Measurements from ENCODE around the gene ACADS. TPM values are rescaled to one million over a fixed set of nuclear protein-coding genes. Genes with fewer than 3 reads are reported as not detected.
A peak's percentile ranks its signal among the peaks of the same experiment; 100 is the strongest.

Gene ACADS
- total RNA-seq, 1 experiment from 2014 or later: 11.0 TPM

DNA sequence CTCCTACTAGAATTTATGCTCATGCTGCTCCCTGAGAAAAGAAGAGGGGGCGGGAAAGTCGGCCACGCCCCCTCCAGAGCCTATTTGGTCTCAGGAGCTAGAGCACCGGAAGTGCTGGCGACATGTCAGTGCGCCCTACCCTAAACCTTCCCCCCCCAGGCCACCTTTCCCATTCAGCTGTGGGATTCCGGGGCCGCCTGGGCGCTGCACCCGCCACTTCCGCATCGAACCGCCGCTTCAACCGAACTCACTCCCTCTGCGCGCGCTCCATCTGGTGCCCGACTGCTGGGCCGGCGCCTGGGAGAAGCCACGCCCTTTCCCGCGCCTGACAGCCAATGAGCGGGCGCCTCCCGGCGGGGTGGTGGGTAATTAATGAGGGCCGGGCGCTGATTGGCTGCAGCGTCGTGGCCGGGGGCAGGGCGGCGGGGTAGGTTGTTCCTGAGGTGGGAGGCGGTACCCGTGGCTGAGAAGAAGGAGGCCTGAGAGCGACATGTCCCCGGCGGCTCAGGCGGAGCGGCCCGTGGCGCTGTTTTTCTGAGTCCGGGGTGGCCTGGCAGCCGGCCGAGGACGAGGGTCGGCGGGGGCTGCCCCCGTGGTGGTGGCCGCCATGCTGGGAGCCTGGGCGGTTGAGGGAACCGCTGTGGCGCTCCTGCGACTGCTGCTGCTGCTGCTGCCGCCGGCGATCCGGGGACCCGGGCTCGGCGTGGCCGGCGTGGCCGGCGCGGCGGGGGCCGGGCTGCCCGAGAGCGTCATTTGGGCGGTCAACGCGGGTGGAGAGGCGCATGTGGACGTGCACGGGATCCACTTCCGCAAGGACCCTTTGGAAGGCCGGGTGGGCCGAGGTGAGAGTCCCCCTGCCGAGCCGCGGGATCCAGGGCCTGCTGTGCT, 38.7 kb upstream of the ACADS start, which contains the start of gene MLEC (continued):
- TF ChIP-seq, protein P1, sequence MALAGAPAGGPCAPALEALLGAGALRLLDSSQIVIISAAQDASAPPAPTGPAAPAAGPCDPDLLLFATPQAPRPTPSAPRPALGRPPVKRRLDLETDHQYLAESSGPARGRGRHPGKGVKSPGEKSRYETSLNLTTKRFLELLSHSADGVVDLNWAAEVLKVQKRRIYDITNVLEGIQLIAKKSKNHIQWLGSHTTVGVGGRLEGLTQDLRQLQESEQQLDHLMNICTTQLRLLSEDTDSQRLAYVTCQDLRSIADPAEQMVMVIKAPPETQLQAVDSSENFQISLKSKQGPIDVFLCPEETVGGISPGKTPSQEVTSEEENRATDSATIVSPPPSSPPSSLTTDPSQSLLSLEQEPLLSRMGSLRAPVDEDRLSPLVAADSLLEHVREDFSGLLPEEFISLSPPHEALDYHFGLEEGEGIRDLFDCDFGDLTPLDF (CRISPR knock-in tag; IDR thresholded peaks at IDR 0.05): 0 out of 2 replicates have a peak, but pooled peaks have one; percentile 55
- no peak for TF ChIP-seq NR1H2 (CRISPR knock-in tag; IDR thresholded peaks at IDR 0.05)
- no peak for TF ChIP-seq MLX (CRISPR knock-in tag; IDR thresholded peaks at IDR 0.05)
- TF ChIP-seq CREM (CRISPR knock-in tag; IDR thresholded peaks at IDR 0.05): no peak
- TF ChIP-seq IRF2 (CRISPR knock-in tag; IDR thresholded peaks at IDR 0.05; ENCODE audit: borderline replicate concordance, low read depth): no peak
- no peak for TF ChIP-seq ZNF138 (CRISPR knock-in tag; conservative IDR thresholded peaks at IDR 0.05)
- no peak for TF ChIP-seq SMAD4 (CRISPR knock-in tag; IDR thresholded peaks at IDR 0.05)
- TF ChIP-seq, protein P2, sequence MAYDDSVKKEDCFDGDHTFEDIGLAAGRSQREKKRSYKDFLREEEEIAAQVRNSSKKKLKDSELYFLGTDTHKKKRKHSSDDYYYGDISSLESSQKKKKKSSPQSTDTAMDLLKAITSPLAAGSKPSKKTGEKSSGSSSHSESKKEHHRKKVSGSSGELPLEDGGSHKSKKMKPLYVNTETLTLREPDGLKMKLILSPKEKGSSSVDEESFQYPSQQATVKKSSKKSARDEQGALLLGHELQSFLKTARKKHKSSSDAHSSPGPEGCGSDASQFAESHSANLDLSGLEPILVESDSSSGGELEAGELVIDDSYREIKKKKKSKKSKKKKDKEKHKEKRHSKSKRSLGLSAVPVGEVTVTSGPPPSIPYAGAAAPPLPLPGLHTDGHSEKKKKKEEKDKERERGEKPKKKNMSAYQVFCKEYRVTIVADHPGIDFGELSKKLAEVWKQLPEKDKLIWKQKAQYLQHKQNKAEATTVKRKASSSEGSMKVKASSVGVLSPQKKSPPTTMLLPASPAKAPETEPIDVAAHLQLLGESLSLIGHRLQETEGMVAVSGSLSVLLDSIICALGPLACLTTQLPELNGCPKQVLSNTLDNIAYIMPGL (CRISPR knock-in tag; IDR thresholded peaks at IDR 0.05): peak; percentile 46; the same call in 1 of the 2 replicates
- TF ChIP-seq PREB (CRISPR knock-in tag; IDR thresholded peaks at IDR 0.05; ENCODE audit: borderline replicate concordance): no peak
- TF ChIP-seq SOX15 (CRISPR knock-in tag; IDR thresholded peaks at IDR 0.05): no peak
- TF ChIP-seq GRHL2 (CRISPR knock-in tag; IDR thresholded peaks at IDR 0.05; ENCODE audit: insufficient replicate concordance, severe bottlenecking): no peak
- TF ChIP-seq ZNF671 (CRISPR knock-in tag; IDR thresholded peaks at IDR 0.05): no peak
- TF ChIP-seq, protein P3, sequence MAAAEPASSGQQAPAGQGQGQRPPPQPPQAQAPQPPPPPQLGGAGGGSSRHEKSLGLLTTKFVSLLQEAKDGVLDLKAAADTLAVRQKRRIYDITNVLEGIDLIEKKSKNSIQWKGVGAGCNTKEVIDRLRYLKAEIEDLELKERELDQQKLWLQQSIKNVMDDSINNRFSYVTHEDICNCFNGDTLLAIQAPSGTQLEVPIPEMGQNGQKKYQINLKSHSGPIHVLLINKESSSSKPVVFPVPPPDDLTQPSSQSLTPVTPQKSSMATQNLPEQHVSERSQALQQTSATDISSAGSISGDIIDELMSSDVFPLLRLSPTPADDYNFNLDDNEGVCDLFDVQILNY (CRISPR knock-in tag; IDR thresholded peaks at IDR 0.05): peak; percentile 68; the same call in 1 of the 2 replicates
- no peak; the same call in 1 of the 2 replicates for TF ChIP-seq SMAD3 (CRISPR knock-in tag; IDR thresholded peaks at IDR 0.05; ENCODE audit: borderline replicate concordance)
- 0 out of 2 replicates have a peak, but pooled peaks have one; percentile 48 for TF ChIP-seq ESRRA (CRISPR knock-in tag; IDR thresholded peaks at IDR 0.05; ENCODE audit: borderline replicate concordance)
- no peak for TF ChIP-seq MXD4 (CRISPR knock-in tag; IDR thresholded peaks at IDR 0.05; ENCODE audit: borderline replicate concordance)
- no peak for TF ChIP-seq GTF2I (CRISPR knock-in tag; conservative IDR thresholded peaks at IDR 0.05)
- TF ChIP-seq ELF4 (CRISPR knock-in tag; IDR thresholded peaks at IDR 0.05; ENCODE audit: low read depth): 0 out of 2 replicates have a peak, but pooled peaks have one; percentile 29
- TF ChIP-seq NFYB (CRISPR knock-in tag; conservative IDR thresholded peaks at IDR 0.05; ENCODE audit: low read depth): peak; percentile 80
- TF ChIP-seq ZBTB21 (CRISPR knock-in tag; IDR thresholded peaks at IDR 0.05; ENCODE audit: borderline replicate concordance): no peak
- TF ChIP-seq, protein P4, sequence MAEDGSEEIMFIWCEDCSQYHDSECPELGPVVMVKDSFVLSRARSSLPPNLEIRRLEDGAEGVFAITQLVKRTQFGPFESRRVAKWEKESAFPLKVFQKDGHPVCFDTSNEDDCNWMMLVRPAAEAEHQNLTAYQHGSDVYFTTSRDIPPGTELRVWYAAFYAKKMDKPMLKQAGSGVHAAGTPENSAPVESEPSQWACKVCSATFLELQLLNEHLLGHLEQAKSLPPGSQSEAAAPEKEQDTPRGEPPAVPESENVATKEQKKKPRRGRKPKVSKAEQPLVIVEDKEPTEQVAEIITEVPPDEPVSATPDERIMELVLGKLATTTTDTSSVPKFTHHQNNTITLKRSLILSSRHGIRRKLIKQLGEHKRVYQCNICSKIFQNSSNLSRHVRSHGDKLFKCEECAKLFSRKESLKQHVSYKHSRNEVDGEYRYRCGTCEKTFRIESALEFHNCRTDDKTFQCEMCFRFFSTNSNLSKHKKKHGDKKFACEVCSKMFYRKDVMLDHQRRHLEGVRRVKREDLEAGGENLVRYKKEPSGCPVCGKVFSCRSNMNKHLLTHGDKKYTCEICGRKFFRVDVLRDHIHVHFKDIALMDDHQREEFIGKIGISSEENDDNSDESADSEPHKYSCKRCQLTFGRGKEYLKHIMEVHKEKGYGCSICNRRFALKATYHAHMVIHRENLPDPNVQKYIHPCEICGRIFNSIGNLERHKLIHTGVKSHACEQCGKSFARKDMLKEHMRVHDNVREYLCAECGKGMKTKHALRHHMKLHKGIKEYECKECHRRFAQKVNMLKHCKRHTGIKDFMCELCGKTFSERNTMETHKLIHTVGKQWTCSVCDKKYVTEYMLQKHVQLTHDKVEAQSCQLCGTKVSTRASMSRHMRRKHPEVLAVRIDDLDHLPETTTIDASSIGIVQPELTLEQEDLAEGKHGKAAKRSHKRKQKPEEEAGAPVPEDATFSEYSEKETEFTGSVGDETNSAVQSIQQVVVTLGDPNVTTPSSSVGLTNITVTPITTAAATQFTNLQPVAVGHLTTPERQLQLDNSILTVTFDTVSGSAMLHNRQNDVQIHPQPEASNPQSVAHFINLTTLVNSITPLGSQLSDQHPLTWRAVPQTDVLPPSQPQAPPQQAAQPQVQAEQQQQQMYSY (CRISPR knock-in tag; IDR thresholded peaks at IDR 0.05): no peak
- TF ChIP-seq ZNF425 (CRISPR knock-in tag; conservative IDR thresholded peaks at IDR 0.05): no peak
- TF ChIP-seq ATF1 (CRISPR knock-in tag; IDR thresholded peaks at IDR 0.05): 0 out of 2 replicates have a peak, but pooled peaks have one; percentile 29
- TF ChIP-seq, protein P5, sequence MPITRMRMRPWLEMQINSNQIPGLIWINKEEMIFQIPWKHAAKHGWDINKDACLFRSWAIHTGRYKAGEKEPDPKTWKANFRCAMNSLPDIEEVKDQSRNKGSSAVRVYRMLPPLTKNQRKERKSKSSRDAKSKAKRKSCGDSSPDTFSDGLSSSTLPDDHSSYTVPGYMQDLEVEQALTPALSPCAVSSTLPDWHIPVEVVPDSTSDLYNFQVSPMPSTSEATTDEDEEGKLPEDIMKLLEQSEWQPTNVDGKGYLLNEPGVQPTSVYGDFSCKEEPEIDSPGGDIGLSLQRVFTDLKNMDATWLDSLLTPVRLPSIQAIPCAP (CRISPR knock-in tag; IDR thresholded peaks at IDR 0.05): no peak
- TF ChIP-seq FOXK1 (CRISPR knock-in tag; IDR thresholded peaks at IDR 0.05): peak; percentile 57; the same call in 1 of the 2 replicates

Measured in WTC11 (cell line).